SK-N-SH (cell line): ENCODE data around the gene SETDB2.
"Not testable (repeated sequence)": the region's sequence is repeated elsewhere in the genome, so short reads cannot be mapped to it uniquely, and the experiment has no call there.

Experiments used
- EP300 ChIP-seq, 2 experiments: IDR thresholded peaks; 2 replicates each; pipeline versions ENCODE4 v1.4.0 to v1.6.1; 2012; ENCODE audit warnings: borderline replicate concordance in 1 of 2, low read depth in 1 of 2, low read length in 1 of 2
- EZH2phosphoT487 ChIP-seq: fragments of 200-600 bp; sonication (generic); IDR thresholded peaks from 2 replicates; pipeline ENCODE4 v1.6.1; 2017; ENCODE audit warnings: low read depth, mixed run types, mild to moderate bottlenecking, antibody characterized with exemption, moderate library complexity, borderline replicate concordance
- FOXM1 ChIP-seq: IDR thresholded peaks from 2 replicates; pipeline ENCODE4 v1.4.0; 2012; ENCODE audit warnings: low read depth, mild to moderate bottlenecking
- GATA2 ChIP-seq: sonication (generic); formaldehyde crosslinking; IDR thresholded peaks from 2 replicates; pipeline ENCODE4 v1.5.0; 2020; ENCODE audit warnings: mild to moderate bottlenecking, missing genetic modification reagents
- POLR2AphosphoS5 ChIP-seq: IDR thresholded peaks from 2 replicates; pipeline ENCODE4 v1.6.1; 2012; ENCODE audit warnings: low read depth, low read length
- RAD21 ChIP-seq: IDR thresholded peaks from 2 replicates; pipeline ENCODE4 v1.6.1; 2012; ENCODE audit warnings: mild to moderate bottlenecking, low read length
- SMC3 ChIP-seq: IDR thresholded peaks from 2 replicates; pipeline ENCODE4 v1.6.1; 2012; ENCODE audit warnings: low read depth, low read length, improper control_type of control experiment
- TAF1 ChIP-seq: IDR thresholded peaks from 2 replicates; pipeline ENCODE4 v1.6.1; 2012; ENCODE audit warnings: low read depth, mild to moderate bottlenecking, low read length, moderate library complexity, borderline replicate concordance
- TEAD4 ChIP-seq: IDR thresholded peaks from 2 replicates; pipeline ENCODE4 v1.4.0; 2012; ENCODE audit warnings: mild to moderate bottlenecking, borderline replicate concordance; ENCODE audit not compliant: insufficient read depth
- YY1 ChIP-seq: IDR thresholded peaks from 2 replicates; pipeline ENCODE4 v1.4.0; 2012; ENCODE audit warnings: low read depth, mild to moderate bottlenecking
- TF ChIP-seq, protein P1 (sequence below): fragments of 200-600 bp; sonication (generic); IDR thresholded peaks from 2 replicates; pipeline ENCODE4 v1.6.1; 2017; ENCODE audit warnings: antibody characterized with exemption, mild to moderate bottlenecking, moderate library complexity
- TF ChIP-seq, protein P2 (sequence below): IDR thresholded peaks from 2 replicates; pipeline ENCODE4 v1.4.0; 2012; ENCODE audit warnings: low read depth

- TF ChIP-seq, protein P1, sequence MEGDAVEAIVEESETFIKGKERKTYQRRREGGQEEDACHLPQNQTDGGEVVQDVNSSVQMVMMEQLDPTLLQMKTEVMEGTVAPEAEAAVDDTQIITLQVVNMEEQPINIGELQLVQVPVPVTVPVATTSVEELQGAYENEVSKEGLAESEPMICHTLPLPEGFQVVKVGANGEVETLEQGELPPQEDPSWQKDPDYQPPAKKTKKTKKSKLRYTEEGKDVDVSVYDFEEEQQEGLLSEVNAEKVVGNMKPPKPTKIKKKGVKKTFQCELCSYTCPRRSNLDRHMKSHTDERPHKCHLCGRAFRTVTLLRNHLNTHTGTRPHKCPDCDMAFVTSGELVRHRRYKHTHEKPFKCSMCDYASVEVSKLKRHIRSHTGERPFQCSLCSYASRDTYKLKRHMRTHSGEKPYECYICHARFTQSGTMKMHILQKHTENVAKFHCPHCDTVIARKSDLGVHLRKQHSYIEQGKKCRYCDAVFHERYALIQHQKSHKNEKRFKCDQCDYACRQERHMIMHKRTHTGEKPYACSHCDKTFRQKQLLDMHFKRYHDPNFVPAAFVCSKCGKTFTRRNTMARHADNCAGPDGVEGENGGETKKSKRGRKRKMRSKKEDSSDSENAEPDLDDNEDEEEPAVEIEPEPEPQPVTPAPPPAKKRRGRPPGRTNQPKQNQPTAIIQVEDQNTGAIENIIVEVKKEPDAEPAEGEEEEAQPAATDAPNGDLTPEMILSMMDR = not testable (repeated sequence)
- TF ChIP-seq SMC3; GATA2 (CRISPR knock-in tag); FOXM1; TEAD4; RAD21; EZH2phosphoT487; EP300 (IDR thresholded peaks at IDR 0.05; ENCODE audit: borderline replicate concordance in 1 of 2, low read depth in 1 of 2, low read length in 1 of 2); TAF1; YY1; POLR2AphosphoS5: not testable (repeated sequence)
- TF ChIP-seq, protein P2, sequence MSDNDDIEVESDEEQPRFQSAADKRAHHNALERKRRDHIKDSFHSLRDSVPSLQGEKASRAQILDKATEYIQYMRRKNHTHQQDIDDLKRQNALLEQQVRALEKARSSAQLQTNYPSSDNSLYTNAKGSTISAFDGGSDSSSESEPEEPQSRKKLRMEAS = not testable (repeated sequence)
These were observed 52.8 kb downstream of the SETDB2 start for GRCh38 chr13:49496837-49497236.
